ENCODE data around the gene GRB2.
"Not testable (repeated sequence)": the region's sequence is repeated elsewhere in the genome, so short reads cannot be mapped to it uniquely, and the experiment has no call there.

GRB2 gene

GRCh38 chr17:75405365-75406221, at the start of gene GRB2:
GRB2 (minus strand) TSS chr17:75405678; CDS start chr17:75393628, 12,050 bp downstream.
- peak; percentile 97 for DNase-seq (ENCODE audit: low spot score)

GRCh38 chr17:75454672-75455071, 49.2 kb upstream of the GRB2 start:
- not testable (repeated sequence) for DNase-seq (ENCODE audit: low spot score)

- DNase-seq (ENCODE audit: low spot score), result no peak
These were observed 48.7 kb upstream of the GRB2 start for GRCh38 chr17:75454193-75454592.

- no peak for DNase-seq (ENCODE audit: low spot score)
These were observed 44.8 kb upstream of the GRB2 start for GRCh38 chr17:75450270-75450669.

- DNase-seq (ENCODE audit: low spot score), result no peak
These were observed 42.7 kb upstream of the GRB2 start for GRCh38 chr17:75447951-75448856.

- DNase-seq (ENCODE audit: low spot score), result not testable (repeated sequence)
These were observed 40.4 kb upstream of the GRB2 start for GRCh38 chr17:75445896-75446295.

GRCh38 chr17:75445296-75445695, 39.8 kb upstream of the GRB2 start:
- DNase-seq (ENCODE audit: low spot score), result no peak

GRCh38 chr17:75442168-75443103, 37.0 kb upstream of the GRB2 start:
- no peak for DNase-seq (ENCODE audit: low spot score)

- DNase-seq (ENCODE audit: low spot score), result peak; percentile 36
These were observed 35.4 kb upstream of the GRB2 start for GRCh38 chr17:75440738-75441448.

- no peak for DNase-seq (ENCODE audit: low spot score)
These were observed 33.8 kb upstream of the GRB2 start for GRCh38 chr17:75439287-75439686.

- DNase-seq (ENCODE audit: low spot score), result not testable (repeated sequence)
These were observed 31.9 kb upstream of the GRB2 start for GRCh38 chr17:75437404-75437803.

- not testable (repeated sequence) for DNase-seq (ENCODE audit: low spot score)
These were observed 29.0 kb upstream of the GRB2 start for GRCh38 chr17:75434433-75434832.

- DNase-seq (ENCODE audit: low spot score), result no peak
These were observed 27.8 kb upstream of the GRB2 start for GRCh38 chr17:75433218-75433783.

GRCh38 chr17:75430159-75430974, 24.9 kb upstream of the GRB2 start:
- no peak for DNase-seq (ENCODE audit: low spot score)

- DNase-seq (ENCODE audit: low spot score), result no peak
These were observed 23.3 kb upstream of the GRB2 start for GRCh38 chr17:75428543-75429469.

- no peak for DNase-seq (ENCODE audit: low spot score)
These were observed 13.1 kb upstream of the GRB2 start for GRCh38 chr17:75418531-75418930.

- DNase-seq (ENCODE audit: low spot score), result no peak
These were observed 11.6 kb upstream of the GRB2 start for GRCh38 chr17:75417054-75417580.

GRCh38 chr17:75416006-75416405, 10.5 kb upstream of the GRB2 start:
- DNase-seq (ENCODE audit: low spot score), result no peak

Measured in kidney capillary endothelial cell (primary cell).